CD4-positive, alpha-beta T cell treated with Interleukin-17A for 1 hour (primary cell): Measurements from ENCODE around the gene CDC6.

Experiments used
- DNase-seq: peaks from one replicate; pipeline ENCODE4 v3.0.0-alpha.2; 2020

The CDC6 gene, protein sequence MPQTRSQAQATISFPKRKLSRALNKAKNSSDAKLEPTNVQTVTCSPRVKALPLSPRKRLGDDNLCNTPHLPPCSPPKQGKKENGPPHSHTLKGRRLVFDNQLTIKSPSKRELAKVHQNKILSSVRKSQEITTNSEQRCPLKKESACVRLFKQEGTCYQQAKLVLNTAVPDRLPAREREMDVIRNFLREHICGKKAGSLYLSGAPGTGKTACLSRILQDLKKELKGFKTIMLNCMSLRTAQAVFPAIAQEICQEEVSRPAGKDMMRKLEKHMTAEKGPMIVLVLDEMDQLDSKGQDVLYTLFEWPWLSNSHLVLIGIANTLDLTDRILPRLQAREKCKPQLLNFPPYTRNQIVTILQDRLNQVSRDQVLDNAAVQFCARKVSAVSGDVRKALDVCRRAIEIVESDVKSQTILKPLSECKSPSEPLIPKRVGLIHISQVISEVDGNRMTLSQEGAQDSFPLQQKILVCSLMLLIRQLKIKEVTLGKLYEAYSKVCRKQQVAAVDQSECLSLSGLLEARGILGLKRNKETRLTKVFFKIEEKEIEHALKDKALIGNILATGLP

DNA sequence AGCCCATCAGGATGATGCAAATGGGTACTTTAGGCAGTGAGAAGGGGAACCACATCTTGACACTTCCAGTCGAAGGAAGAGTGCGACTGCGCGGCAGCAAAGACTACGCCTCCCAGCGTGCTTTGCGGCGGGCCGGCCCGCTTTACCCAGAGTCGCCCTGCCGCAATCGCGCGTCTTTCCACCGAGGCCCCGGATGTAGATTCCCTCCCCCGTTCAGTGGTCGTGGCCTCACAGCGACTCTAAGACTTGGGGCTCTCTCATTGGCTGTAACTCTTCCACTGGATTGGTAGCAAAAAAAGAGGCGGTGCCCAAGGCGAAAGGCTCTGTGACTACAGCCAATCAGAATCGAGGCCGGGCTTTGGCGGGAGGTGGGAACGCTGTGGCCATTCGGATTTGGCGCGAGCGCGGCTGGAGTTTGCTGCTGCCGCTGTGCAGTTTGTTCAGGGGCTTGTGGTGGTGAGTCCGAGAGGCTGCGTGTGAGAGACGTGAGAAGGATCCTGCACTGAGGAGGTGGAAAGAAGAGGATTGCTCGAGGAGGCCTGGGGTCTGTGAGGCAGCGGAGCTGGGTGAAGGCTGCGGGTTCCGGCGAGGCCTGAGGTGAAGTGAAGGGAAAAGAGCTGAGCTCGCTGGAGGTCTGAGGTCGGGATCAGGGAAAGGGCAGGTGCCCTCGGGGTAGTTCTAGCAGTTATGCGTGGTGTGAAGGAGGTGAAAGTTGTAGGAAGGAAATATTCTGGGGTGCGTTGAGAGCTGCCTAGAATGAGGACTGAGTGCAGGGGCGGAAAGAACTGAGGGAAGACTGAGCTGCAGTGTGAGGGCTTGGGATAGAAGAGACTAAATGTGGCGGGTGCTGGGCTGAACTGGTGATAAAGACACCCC lies at the start of gene CDC6:
CDC6 (plus strand) TSS at position 386 of the 876 bp plus-strand sequence. CDS start 1,542 bp downstream, outside the sequence.
- peak; percentile 100 for DNase-seq

DNA sequence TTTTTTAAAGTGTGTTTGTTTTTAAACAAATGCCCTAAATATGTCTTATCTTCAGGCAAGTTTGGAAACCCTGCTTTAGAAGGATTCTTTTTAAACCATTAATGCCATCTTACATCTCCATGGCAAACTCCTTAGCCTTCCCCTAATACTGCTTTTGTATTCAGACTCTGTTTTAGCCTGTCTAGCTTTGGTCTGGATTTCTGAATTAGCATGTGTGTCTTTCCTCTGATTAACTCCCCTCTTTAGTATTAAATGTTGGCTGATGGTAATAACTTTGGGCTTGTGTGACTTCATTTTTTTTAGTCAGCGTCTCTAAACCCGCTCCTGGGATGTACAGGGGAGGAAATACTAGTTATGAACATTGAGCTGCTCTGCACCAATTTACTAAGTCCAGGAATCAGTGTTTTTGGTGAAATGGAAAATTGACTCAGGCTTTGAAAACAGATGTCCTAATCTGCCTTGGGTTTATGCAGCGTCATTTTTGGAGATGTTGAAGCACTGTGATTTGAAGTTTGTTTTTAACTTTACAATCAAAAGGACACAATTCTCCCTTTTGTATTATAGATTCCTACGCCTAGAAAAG lies 46.3 kb upstream of the CDC6 start:
- no peak for DNase-seq

DNA sequence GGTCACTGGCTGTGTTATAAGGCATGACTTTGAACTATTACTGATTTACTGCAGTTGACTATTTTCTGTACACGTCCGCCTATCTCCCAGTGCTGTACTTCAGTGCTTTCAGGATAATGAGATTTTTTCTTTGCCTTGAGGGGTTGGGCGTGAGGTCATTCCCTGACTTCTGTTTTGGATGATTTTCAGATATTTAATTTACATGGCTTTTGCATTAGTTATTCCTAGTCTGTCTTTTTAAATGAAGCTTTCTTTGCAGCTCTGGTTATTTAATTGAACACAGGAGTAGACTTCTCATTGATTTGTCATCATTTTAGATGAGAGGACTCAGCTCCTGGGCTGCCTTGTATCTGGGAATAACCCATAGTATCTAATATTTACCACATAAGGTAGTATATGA lies 44.9 kb upstream of the CDC6 start:
- no peak for DNase-seq

DNA sequence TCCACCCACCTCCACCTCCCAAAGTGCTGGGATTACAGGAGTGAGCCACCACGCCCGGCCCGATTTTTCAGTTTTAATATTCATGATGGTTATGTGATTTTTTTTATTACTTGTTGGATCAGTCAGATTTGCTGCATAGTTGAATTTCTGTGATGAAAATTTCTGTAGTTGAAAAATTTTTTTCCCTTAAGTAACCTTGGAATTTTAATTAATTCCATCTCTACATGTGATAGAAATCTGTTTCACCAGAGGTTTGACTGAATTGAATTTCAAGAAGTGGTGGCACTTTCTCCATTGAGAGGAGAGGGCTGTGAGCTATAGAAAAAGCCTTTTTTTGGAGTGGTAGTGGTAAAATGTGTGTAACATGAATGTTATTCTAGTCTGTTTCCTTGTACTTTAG lies 43.9 kb upstream of the CDC6 start:
- no peak for DNase-seq

DNA sequence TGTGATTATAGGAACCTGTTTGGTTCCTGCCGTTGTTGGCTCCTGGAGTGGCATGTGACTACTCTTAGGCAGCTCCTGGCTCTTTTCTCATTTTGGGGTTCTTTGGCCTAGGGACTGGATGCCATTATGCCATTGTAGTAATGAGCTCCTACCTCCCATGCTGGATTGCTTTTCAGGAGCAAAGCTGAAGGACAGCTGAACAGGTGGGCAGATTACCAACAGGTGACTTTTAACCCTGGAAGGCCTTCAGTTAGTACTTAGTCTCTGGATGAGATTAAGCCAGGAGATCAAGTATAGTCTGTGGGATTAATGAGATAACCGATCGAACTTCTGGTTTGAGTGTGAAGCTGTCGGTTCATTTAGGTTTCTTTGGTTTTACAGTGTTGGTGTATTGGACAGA lies 43.4 kb upstream of the CDC6 start:
- DNase-seq: no peak

DNA sequence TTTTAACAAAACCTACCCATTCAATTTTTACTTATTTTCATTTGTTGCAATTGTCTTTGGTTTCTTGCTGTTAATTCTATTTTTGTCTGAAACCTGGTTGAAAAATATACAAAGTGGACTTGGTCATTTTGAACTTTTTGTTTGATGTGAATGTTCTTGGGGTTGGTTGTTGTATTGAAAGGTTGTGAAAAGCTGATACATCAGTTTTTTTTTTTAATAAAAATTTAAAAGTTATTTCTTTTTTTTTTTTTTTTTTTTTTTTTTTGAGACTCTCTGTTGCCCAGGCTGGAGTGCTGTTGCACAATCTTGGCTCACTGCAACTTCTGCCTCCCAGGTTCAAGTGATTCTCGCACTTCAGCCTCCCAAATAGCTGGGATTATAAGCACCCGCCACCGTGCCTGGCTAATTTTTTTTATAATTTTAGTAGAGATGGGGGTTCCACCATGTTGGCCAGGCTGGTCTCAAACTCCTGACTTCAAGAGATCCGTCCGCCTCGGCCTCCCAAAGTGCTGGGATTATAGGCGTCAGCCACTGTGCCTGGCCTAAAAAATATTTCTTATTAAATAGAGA lies 39.7 kb upstream of the CDC6 start:
- DNase-seq: no peak

DNA sequence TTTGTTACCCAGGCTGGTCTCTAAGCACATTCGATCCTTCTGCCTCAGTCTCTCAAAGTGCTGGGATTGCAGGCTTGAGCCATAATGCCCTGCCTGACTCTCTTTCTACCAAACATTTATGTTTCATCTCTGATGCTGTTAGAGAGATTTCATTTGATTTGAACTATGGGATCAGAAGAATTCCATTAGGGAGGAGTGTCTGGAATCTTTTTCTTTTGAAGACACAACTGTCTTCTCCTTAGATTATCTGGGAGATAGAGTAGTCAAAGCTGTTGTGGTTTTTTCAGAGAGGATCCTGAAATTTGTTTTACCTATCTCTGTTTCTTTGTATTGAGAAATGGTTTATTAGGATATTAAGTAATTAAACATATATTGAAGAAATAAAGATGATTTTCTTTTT lies 39.2 kb upstream of the CDC6 start:
- DNase-seq: no peak

DNA sequence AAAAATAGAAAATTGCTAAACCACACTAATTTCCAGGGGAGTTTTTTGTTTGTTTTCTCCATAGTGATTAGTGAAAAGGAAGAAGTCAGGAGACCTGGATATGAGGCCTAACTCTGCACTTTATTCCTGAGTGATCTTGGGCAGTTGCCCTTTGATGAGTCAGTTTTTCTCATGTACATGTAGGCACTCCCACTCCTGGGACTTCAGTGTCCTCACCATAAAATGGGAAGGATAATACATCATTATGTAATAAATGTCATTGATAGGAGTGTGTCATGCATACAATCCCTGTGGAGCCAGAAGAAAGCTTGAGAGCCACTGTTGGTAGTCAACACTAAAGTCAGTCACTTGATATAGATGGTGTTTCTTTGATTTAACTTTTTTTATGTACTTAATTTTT lies 36.1 kb upstream of the CDC6 start:
- DNase-seq: no peak

DNA sequence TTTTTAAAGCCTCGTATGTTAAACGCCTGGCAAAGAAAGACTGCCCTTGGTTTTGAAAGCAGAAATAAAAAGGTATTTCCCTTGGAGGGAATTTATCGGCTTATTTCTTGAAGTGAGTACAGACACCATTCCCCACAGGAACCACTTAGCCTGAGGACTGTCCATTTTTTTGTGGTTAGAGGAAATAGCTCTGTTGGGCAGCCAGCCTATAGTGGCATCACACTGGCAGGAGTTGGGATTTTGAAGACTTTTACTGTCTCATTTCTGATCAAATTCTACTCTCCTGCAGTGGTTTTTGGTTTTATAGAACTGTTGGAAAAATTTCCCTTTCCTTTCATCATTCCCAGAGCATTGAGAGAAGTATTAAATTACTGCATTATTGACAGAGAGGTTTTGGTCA lies 34.1 kb upstream of the CDC6 start:
- DNase-seq: no peak

DNA sequence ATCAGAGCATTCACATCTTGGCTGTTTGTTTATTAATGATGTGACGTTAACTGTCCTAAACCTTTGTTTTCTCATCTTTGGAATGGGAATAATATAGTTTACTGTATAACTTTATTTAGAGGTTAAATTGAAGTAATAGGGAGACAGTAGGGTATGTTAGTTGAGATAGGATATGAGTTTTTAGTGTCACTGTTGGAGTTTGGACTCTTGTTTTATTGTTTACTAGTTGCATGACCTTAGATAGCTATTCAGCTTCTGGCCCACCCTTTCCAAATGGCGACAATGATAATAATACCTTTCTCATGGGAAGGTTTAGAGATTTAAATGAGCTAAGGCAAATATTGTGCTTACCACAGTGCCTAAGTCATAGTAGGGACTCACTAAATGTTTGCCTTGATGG lies 28.2 kb upstream of the CDC6 start:
- DNase-seq: no peak

DNA sequence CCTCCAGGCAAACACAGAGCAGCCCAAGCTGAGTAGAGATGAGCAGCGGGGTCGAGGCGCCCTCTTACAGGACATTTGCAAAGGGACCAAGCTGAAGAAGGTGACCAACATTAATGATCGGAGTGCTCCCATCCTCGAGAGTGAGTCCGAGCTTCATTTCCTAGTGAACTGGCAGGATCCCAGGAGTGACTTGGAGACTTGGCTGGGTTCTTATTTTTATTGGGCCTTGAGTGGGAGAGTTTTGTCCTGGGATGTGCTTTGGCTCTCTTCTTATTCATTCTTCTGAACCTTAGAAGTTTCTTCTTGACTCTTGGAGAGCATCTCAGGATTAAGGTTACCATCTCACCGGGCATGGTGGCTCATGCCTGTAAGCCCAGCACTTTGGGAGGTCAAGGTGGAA lies 27.2 kb upstream of the CDC6 start:
- DNase-seq: no peak

DNA sequence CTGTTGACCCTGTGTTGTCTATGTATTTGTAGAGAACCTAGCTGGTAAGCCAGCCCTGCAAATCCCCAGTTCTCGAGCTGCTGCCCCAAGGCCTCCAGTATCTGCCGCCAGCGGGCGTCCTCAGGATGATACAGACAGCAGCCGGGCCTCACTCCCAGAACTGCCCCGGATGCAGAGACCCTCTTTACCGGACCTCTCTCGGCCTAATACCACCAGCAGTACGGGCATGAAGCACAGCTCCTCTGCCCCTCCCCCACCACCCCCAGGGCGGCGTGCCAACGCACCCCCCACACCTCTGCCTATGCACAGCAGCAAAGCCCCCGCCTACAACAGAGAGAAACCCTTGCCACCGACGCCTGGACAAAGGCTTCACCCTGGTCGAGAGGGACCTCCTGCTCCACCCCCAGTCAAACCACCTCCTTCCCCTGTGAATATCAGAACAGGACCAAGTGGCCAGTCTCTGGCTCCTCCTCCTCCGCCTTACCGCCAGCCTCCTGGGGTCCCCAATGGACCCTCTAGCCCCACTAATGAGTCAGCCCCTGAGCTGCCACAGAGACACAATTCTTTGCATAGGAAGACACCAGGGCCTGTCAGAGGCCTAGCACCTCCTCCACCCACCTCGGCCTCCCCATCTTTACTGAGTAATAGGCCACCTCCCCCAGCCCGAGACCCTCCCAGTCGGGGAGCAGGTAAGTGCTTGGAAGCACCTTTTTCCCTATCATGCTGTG lies 23.1 kb upstream of the CDC6 start:
- no peak for DNase-seq

DNA sequence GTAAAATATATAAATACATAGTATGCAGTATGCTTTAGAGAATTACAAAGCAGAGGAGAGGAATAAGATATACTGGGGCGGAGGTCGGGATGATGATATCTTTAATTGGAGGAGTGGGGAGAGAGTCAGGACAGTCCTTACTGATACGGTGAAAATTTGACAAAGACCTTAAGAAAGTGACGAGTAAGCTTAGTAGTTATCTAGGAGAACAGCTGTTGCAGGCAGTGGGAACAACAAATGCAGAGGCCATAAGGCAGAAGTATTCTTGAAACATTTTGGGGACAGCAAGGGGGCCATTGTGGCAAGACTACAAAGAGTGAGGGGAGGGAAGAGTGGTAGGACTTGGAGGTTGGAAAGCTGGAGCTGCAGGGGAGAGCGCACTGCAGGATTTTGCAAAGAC lies 22.3 kb upstream of the CDC6 start:
- DNase-seq: no peak

DNA sequence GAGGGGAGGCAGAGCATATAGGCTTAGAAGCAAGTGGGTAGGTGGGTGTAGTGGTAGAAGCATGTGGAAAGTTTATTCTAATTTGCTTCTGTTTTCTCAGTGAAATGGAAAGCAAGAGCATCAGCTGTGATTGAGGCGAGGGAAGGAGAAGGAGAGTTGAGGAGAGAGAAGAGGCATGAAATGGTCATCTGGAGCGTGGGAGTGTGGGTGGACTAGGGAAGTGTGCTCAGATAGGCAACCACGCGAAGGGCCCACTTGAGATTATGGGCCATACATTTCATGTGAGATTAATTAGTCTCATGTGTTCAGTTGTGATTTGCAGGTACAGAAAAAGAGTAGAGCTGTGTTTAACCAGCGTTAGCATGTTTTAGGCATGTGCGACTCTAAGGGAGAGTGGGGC lies 20.8 kb upstream of the CDC6 start:
- DNase-seq: no peak

DNA sequence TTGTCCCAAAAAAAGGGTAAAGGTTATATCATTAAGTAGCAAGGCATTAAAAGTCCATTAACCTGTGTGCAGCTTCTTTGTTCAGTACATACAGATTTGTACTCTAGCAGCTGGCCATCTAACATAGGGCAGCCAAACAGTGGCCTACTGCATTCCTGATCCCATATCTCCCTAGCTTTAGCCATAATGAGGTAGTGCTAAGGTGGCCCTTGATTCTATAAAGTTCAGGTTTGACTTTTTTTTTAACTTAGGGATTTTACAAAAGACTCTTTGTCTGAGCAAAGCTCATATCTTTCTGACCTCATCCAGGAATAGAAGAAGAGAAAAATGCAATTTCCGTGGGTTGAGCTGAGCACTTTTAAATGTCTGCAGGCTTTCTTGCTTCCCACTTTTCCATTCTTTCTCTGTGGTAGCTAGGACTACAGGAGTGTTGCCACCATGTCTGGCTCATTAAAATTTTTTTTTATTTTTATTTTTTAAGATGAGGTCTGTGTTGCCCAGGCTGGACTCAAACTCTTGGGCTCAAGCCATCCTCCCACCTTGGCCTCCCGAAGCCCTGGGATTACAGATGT lies 19.5 kb upstream of the CDC6 start:
- no peak for DNase-seq

DNA sequence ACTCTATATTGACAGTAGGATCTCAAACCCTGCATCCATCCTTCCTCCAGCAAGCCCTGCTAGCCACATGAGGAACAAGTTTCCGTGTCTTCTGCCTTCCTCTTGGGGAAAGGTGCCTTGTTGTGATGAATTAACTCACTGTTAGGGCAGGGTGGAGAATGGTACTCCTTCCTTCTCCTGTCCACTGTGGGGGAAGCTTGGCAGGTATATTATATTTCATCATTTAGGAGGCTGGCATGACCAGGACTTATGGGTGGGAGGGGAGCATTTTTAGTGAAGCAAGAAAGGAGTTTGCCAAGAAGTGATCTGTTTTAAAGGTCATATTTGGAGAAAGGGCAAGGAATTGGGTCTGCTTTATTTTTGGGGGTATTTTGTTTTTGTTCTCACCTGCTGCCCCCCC lies 9.3 kb upstream of the CDC6 start:
- no peak for DNase-seq

DNA sequence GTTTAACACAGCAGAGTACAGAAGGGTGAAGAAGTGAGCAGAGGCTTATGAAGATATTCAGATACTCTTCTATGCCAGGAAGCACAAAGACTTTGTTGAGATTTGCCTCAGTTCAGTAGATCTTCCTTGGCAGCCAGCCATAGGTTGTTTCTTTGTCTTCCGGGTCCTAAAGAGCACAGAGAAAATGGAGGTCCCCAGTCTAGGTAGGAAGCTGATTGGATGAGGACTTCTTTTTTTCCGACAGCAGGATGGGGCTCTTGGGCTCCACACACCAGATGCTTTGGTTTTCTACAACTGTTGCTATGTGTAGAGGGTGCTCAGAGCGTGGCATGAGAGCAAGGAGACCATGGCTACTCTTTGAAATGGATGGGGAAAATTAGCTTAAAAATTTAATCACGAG lies 8.3 kb upstream of the CDC6 start:
- no peak for DNase-seq

DNA sequence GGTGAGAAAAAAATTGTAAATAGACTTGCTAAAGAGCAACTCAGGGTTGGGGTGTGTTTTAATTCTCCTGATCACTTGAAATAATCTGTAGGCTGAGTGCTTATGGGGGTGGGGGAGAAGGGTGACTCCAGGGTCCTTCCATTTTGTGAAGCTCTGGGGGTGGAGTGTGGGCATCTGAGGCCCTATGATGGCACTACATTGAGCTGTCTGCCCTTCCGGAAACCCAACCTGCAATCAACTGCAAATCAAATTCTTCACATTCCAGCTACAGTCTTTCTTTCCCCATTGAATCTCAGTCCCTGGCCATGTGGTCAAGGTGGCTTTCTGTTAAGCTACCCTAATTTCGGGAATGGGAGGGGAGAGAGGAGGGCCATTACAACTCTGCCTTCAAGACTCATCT lies 6.0 kb upstream of the CDC6 start:
- no peak for DNase-seq

DNA sequence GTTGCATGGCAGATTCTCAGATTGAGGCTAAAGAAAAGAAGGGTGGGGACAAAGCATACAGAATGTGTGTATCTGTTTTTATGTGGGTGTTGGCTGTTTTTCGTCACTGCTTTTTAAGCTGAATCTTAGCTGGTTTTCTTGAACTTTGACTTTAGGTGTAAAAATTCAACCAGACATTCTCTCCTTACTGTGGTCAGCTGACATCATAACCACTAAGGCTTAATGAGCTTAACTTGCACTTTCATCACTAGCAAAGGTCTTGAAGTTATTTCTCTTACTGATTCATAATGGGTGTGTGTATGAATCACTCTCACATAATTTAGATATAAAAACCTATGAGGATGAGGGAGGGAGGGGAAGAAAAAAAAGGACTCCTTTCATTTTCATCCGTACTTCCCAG lies 4.0 kb upstream of the CDC6 start:
- DNase-seq: peak; percentile 58

DNA sequence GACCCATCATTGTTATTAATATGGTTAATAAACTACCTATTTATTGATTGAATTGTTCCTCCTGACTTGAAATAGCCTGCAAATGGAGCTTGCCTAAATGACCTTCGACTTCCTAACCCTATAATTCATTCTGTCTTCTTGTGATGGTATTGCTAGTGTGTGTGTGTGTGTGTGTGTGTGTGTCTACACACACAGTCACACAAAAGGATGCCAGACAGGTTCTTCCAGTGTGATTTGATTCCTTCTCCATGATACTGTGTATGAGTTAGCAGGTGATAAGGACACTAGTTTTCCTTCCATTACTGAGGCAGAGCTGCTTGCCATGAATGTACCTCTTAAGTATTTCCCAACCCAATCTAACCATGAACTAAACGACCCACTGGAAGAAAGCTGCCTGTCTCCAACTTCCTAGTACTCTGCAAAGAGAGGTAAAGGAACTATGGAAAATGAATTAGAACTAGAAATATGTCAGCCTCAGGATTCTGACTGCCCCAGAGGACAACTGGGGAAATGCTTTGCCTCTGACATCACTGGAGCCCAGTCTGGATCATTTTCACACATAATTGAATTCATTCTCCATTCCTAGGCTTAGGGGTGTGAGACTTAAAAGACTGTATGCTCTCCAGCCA lies 3.5 kb upstream of the CDC6 start:
- no peak for DNase-seq

DNA sequence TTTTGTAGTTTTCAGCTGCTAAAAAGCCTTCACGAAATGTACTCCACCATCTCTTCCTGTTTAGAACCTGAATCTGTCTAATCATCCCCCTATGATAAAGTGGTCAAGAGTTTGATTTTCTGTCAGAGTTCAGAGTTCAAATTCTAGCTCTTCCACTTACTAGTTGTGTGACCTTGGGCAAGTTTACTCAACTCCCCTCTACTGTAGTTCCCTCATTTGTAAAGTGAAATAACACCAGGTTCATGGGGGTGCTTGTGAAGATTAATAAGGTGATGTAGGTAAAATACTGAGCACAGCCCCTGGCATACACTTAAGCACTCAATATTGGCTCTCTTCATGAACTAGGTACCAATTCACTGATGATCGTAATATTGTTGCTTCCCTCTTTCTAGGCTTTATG lies 1.2 kb upstream of the CDC6 start:
- no peak for DNase-seq

DNA sequence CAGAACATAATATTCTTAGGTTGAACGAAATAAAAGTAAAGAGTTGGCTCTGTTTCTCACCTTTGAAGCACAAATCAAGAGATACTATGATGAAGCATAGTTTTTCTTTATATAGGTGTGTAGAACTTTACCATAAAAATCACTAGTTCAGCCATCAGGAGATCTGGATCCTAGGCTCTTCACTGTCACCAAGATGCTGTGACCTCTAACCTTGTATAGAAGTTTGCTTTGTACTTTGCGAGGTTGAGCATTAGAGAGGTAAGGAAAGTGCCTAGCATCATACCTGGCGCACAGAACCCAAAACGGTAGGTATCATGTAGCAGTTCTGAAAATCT lies 553 bp upstream of the CDC6 start:
- no peak for DNase-seq
